ENCODE measurements around the gene HOXA3.
A peak's percentile ranks its signal among the peaks of the same experiment; 100 is the strongest.

Gene HOXA3

GRCh38 chr7:27184337-27185012 lies 32.1 kb upstream of the HOXA3 start:
- H3K4me1 ChIP-seq (ENCODE audit: control insufficient read depth in 1 of 2, insufficient read depth in 1 of 2, low read depth in 1 of 2, low read length in 1 of 2), result peaks cover 46 to 58% of the 10 kb centered on the region in 2 experiments
- H3K36me3 ChIP-seq, result no peaks in the 10 kb centered on the region
- H3K4me3 ChIP-seq (ENCODE audit: low read depth in 1 of 2, low read length in 1 of 2), result peak overlapping the region; percentile 13 to 45
- no peak for TF ChIP-seq CTCF (IDR thresholded peaks at IDR 0.05)
- H3K9me3 ChIP-seq, result no peaks in the 10 kb centered on the region
- H3K27ac ChIP-seq, result no peak overlapping the region
- H3K27me3 ChIP-seq, result peaks cover 100% of the 10 kb centered on the region

GRCh38 chr7:27183682-27184336 lies 31.4 kb upstream of the HOXA3 start:
- Histone ChIP-seq H3K36me3 (no peaks in the 10 kb centered on the region), H3K4me1 (ENCODE audit: control insufficient read depth in 1 of 2, insufficient read depth in 1 of 2, low read depth in 1 of 2, low read length in 1 of 2) (peaks cover 42 to 54% of the 10 kb centered on the region in 2 experiments), H3K27ac (no peak overlapping the region), H3K4me3 (ENCODE audit: low read depth in 1 of 2, low read length in 1 of 2) (peak overlapping the region in 1 of 2 experiments; percentile 45), H3K27me3 (peaks cover 100% of the 10 kb centered on the region), H3K9me3 (no peaks in the 10 kb centered on the region)
- TF ChIP-seq CTCF (IDR thresholded peaks at IDR 0.05), result no peak

GRCh38 chr7:27182861-27183681 lies 30.7 kb upstream of the HOXA3 start:
- H3K9me3 ChIP-seq, result no peaks in the 10 kb centered on the region
- H3K27ac ChIP-seq, result no peak overlapping the region
- peaks cover 100% of the 10 kb centered on the region for H3K27me3 ChIP-seq
- no peak for TF ChIP-seq CTCF (IDR thresholded peaks at IDR 0.05)
- H3K4me1 ChIP-seq (ENCODE audit: control insufficient read depth in 1 of 2, insufficient read depth in 1 of 2, low read depth in 1 of 2, low read length in 1 of 2), result peaks cover 35 to 46% of the 10 kb centered on the region in 2 experiments
- no peaks in the 10 kb centered on the region for H3K36me3 ChIP-seq
- H3K4me3 ChIP-seq (ENCODE audit: low read depth in 1 of 2, low read length in 1 of 2), result no peak overlapping the region

GRCh38 chr7:27182285-27182841 lies 30.0 kb upstream of the HOXA3 start:
- H3K27ac ChIP-seq, result no peak overlapping the region
- H3K9me3 ChIP-seq, result no peaks in the 10 kb centered on the region
- H3K27me3 ChIP-seq, result peaks cover 100% of the 10 kb centered on the region
- H3K4me3 ChIP-seq (ENCODE audit: low read depth in 1 of 2, low read length in 1 of 2), result no peak overlapping the region
- H3K36me3 ChIP-seq, result no peaks in the 10 kb centered on the region
- H3K4me1 ChIP-seq (ENCODE audit: control insufficient read depth in 1 of 2, insufficient read depth in 1 of 2, low read depth in 1 of 2, low read length in 1 of 2), result peaks cover 31 to 42% of the 10 kb centered on the region in 2 experiments
- no peak for TF ChIP-seq CTCF (IDR thresholded peaks at IDR 0.05)

- peaks cover 100% of the 10 kb centered on the region for H3K27me3 ChIP-seq
- TF ChIP-seq CTCF (IDR thresholded peaks at IDR 0.05), result no peak
- no peaks in the 10 kb centered on the region for H3K36me3 ChIP-seq
- H3K4me3 ChIP-seq (ENCODE audit: low read depth in 1 of 2, low read length in 1 of 2), result no peak overlapping the region
- peaks cover 31 to 42% of the 10 kb centered on the region in 2 experiments for H3K4me1 ChIP-seq (ENCODE audit: control insufficient read depth in 1 of 2, insufficient read depth in 1 of 2, low read depth in 1 of 2, low read length in 1 of 2)
- no peak overlapping the region for H3K27ac ChIP-seq
- H3K9me3 ChIP-seq, result no peaks in the 10 kb centered on the region
Measured at GRCh38 chr7:27181795-27182275, 29.5 kb upstream of the HOXA3 start.
